ENCODE measurements around the gene CFHR5. TPM values are rescaled to one million over a fixed set of nuclear protein-coding genes. Genes with fewer than 3 reads are reported as not detected.

CFHR5 gene
- total RNA-seq, 1 experiment from 2014 or later: not detected

GRCh38 chr1:197008861-197009260 lies 31.5 kb downstream of the CFHR5 start:
- ChIA-PET CTCF (no interaction called here), POLR2A (no interaction called here)
- Histone ChIP-seq H3K9me3 (no peaks in the 10 kb centered on the region), H3K4me3 (ENCODE audit: low read depth, low read length) (no peak overlapping the region), H3K27me3 (replicated peaks; ENCODE audit: control insufficient read depth, insufficient read depth, low read length) (no peaks in the 10 kb centered on the region), H3K4me1 (no peaks in the 10 kb centered on the region), H3K36me3 (ENCODE audit: control insufficient read depth, insufficient read depth, low read length) (no peaks in the 10 kb centered on the region)
- no peak for DNase-seq
- Mint-ChIP-seq H3K4me3 (ENCODE audit: unreplicated experiment) (no peak overlapping the region), H3K9me3 (ENCODE audit: unreplicated experiment) (no peaks in the 10 kb centered on the region), H3K27me3 (ENCODE audit: insufficient read depth, unreplicated experiment) (no peaks in the 10 kb centered on the region), H3K36me3 (ENCODE audit: insufficient read depth, unreplicated experiment) (no peaks in the 10 kb centered on the region), H3K4me1 (ENCODE audit: low read depth, unreplicated experiment) (no peaks in the 10 kb centered on the region), H3K27ac (ENCODE audit: unreplicated experiment) (no peak overlapping the region)
- no TSS peak for BruUV-seq (replicated peaks)
- TF ChIP-seq, protein P1, sequence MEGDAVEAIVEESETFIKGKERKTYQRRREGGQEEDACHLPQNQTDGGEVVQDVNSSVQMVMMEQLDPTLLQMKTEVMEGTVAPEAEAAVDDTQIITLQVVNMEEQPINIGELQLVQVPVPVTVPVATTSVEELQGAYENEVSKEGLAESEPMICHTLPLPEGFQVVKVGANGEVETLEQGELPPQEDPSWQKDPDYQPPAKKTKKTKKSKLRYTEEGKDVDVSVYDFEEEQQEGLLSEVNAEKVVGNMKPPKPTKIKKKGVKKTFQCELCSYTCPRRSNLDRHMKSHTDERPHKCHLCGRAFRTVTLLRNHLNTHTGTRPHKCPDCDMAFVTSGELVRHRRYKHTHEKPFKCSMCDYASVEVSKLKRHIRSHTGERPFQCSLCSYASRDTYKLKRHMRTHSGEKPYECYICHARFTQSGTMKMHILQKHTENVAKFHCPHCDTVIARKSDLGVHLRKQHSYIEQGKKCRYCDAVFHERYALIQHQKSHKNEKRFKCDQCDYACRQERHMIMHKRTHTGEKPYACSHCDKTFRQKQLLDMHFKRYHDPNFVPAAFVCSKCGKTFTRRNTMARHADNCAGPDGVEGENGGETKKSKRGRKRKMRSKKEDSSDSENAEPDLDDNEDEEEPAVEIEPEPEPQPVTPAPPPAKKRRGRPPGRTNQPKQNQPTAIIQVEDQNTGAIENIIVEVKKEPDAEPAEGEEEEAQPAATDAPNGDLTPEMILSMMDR (IDR thresholded peaks at IDR 0.05; ENCODE audit: insufficient read depth in 1 of 2, low read depth in 1 of 2, low read length in 1 of 2, severe bottlenecking in 1 of 2, unreplicated experiment in 1 of 2): no peak
- intact Hi-C loops (cut with micrococcal nuclease; ENCODE audit: unreplicated experiment): no loop called here

- intact Hi-C loops (cut with micrococcal nuclease; ENCODE audit: unreplicated experiment): no loop called here
- CTCF ChIA-PET: no interaction called here
- Mint-ChIP-seq H3K27ac (ENCODE audit: unreplicated experiment) (no peak overlapping the region), H3K27me3 (ENCODE audit: insufficient read depth, unreplicated experiment) (no peaks in the 10 kb centered on the region), H3K4me3 (ENCODE audit: unreplicated experiment) (no peak overlapping the region), H3K4me1 (ENCODE audit: low read depth, unreplicated experiment) (no peaks in the 10 kb centered on the region), H3K36me3 (ENCODE audit: insufficient read depth, unreplicated experiment) (no peaks in the 10 kb centered on the region), H3K9me3 (ENCODE audit: unreplicated experiment) (no peaks in the 10 kb centered on the region)
- Histone ChIP-seq H3K27me3 (replicated peaks; ENCODE audit: control insufficient read depth, insufficient read depth, low read length) (no peaks in the 10 kb centered on the region), H3K4me3 (ENCODE audit: low read depth, low read length) (no peak overlapping the region), H3K36me3 (ENCODE audit: control insufficient read depth, insufficient read depth, low read length) (no peaks in the 10 kb centered on the region), H3K4me1 (no peaks in the 10 kb centered on the region), H3K9me3 (no peaks in the 10 kb centered on the region)
- DNase-seq: no peak
- TF ChIP-seq, protein P1 (IDR thresholded peaks at IDR 0.05; ENCODE audit: insufficient read depth in 1 of 2, low read depth in 1 of 2, low read length in 1 of 2, severe bottlenecking in 1 of 2, unreplicated experiment in 1 of 2): no peak
- POLR2A ChIA-PET: no interaction called here
- no TSS peak for BruUV-seq (replicated peaks)
Observed at GRCh38 chr1:197011614-197012013, 34.3 kb downstream of the CFHR5 start.

DNA sequence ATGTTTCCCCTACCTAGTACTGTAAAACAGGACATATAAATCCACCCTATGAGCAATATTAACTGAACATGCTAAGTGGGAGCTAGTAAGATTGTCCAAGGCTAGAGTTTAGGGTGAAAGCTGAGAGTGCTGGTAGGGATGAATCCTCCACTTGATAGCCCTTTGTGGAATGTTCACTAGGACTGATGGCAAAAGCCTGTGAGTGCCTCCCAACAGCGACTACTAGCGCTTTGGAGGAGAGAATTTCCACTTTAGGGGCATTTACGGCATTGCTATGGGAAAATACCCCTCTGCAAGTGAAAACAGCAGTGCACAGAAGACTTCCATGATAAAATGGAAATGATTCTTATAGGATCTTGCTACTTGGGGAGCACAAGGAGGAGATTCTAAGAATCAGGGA lies 35.9 kb downstream of the CFHR5 start:
- ChIA-PET POLR2A (no interaction called here), CTCF (no interaction called here)
- DNase-seq: no peak
- TF ChIP-seq, protein P1 (IDR thresholded peaks at IDR 0.05; ENCODE audit: insufficient read depth in 1 of 2, low read depth in 1 of 2, low read length in 1 of 2, severe bottlenecking in 1 of 2, unreplicated experiment in 1 of 2): no peak
- H3K36me3 Mint-ChIP-seq (ENCODE audit: insufficient read depth, unreplicated experiment): no peaks in the 10 kb centered on the region
- H3K9me3 Mint-ChIP-seq (ENCODE audit: unreplicated experiment): no peaks in the 10 kb centered on the region
- no peak overlapping the region for H3K4me3 ChIP-seq (ENCODE audit: low read depth, low read length)
- H3K27me3 ChIP-seq (replicated peaks; ENCODE audit: control insufficient read depth, insufficient read depth, low read length): no peaks in the 10 kb centered on the region
- H3K4me3 Mint-ChIP-seq (ENCODE audit: unreplicated experiment): no peak overlapping the region
- H3K4me1 ChIP-seq: no peaks in the 10 kb centered on the region
- H3K9me3 ChIP-seq: no peaks in the 10 kb centered on the region
- intact Hi-C loops (cut with micrococcal nuclease; ENCODE audit: unreplicated experiment): no loop called here
- no peaks in the 10 kb centered on the region for H3K36me3 ChIP-seq (ENCODE audit: control insufficient read depth, insufficient read depth, low read length)
- no peak overlapping the region for H3K27ac Mint-ChIP-seq (ENCODE audit: unreplicated experiment)
- no peaks in the 10 kb centered on the region for H3K4me1 Mint-ChIP-seq (ENCODE audit: low read depth, unreplicated experiment)
- no peaks in the 10 kb centered on the region for H3K27me3 Mint-ChIP-seq (ENCODE audit: insufficient read depth, unreplicated experiment)
- BruUV-seq (replicated peaks): no TSS peak
